Keratinocyte (primary cell): ENCODE measurements around the gene PPL.
"Not testable (repeated sequence)": the region's sequence is repeated elsewhere in the genome, so short reads cannot be mapped to it uniquely, and the experiment has no call there.

ENCODE experiments used
- EZH2 ChIP-seq: IDR thresholded peaks from one replicate; pipeline ENCODE4 v1.6.1; 2012; ENCODE audit warnings: inconsistent platforms, mild to moderate bottlenecking, low read length, moderate library complexity
- TF ChIP-seq, protein P1 (sequence below), 3 experiments: IDR thresholded peaks in 1 of 3; conservative IDR thresholded peaks in 1 of 3; optimal IDR thresholded peaks in 1 of 3; 2 replicates in 2 of 3; 3 replicates in 1 of 3; pipeline versions ENCODE3 to v1.5.1; 2011; ENCODE audit warnings: low read length in 3 of 3, mild to moderate bottlenecking in 3 of 3, moderate library complexity in 2 of 3, control low read depth in 1 of 3, inconsistent platforms in 1 of 3; ENCODE audit not compliant: insufficient read depth in 2 of 3; ENCODE audit errors: extremely low read depth in 1 of 3

DNA sequence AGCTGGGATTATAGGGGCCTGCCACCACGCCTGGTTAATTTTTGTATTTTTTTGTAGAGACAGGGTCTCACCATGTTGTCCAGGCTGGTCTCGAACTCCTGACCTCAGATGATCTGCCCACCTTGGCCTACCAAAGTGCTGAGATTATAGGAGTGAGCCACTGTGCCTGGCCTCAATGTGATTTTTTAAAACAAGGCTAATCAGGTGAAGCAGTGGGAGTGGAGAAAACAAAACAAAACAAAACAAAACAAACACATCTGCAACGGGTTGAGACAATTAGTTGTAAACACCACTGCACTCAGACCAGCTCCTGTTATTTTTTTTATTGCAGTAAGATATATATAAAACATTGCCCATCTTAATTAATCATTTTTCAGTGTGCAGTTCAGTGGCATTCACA is 14.6 kb upstream of the PPL start:
- TF ChIP-seq, protein P1, sequence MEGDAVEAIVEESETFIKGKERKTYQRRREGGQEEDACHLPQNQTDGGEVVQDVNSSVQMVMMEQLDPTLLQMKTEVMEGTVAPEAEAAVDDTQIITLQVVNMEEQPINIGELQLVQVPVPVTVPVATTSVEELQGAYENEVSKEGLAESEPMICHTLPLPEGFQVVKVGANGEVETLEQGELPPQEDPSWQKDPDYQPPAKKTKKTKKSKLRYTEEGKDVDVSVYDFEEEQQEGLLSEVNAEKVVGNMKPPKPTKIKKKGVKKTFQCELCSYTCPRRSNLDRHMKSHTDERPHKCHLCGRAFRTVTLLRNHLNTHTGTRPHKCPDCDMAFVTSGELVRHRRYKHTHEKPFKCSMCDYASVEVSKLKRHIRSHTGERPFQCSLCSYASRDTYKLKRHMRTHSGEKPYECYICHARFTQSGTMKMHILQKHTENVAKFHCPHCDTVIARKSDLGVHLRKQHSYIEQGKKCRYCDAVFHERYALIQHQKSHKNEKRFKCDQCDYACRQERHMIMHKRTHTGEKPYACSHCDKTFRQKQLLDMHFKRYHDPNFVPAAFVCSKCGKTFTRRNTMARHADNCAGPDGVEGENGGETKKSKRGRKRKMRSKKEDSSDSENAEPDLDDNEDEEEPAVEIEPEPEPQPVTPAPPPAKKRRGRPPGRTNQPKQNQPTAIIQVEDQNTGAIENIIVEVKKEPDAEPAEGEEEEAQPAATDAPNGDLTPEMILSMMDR (optimal IDR thresholded peaks at IDR 0.05 in 1 of 3, IDR thresholded peaks at IDR 0.05 in 1 of 3, conservative IDR thresholded peaks at IDR 0.05 in 1 of 3; ENCODE audit: extremely low read depth in 1 of 3, insufficient read depth in 2 of 3, low read length in 3 of 3) = not testable (repeated sequence)
- TF ChIP-seq EZH2 = not testable (repeated sequence)
